ENCODE results near the gene CCL23.
"Not testable (repeated sequence)": the region's sequence is repeated elsewhere in the genome, so short reads cannot be mapped to it uniquely, and the experiment has no call there.

CCL23 gene

GRCh38 chr17:36034127-36034526 lies 16.4 kb upstream of the CCL23 start:
- Histone ChIP-seq H3K36me3 (no peaks in the 10 kb centered on the region), H3K9me3 (ENCODE audit: severe bottlenecking) (no peaks in the 10 kb centered on the region), H3K27ac (no peak overlapping the region), H3K4me3 (ENCODE audit: low read depth, low read length) (no peak overlapping the region), H3K27me3 (ENCODE audit: insufficient read depth, low read depth, severe bottlenecking) (no peaks in the 10 kb centered on the region)
- no peak for TF ChIP-seq CTCF (IDR thresholded peaks at IDR 0.05; ENCODE audit: low read depth, low read length)
- DNase-seq: no peak

- Histone ChIP-seq H3K9me3 (ENCODE audit: severe bottlenecking) (no peaks in the 10 kb centered on the region), H3K36me3 (no peaks in the 10 kb centered on the region), H3K4me3 (ENCODE audit: low read depth, low read length) (no peak overlapping the region), H3K27me3 (ENCODE audit: insufficient read depth, low read depth, severe bottlenecking) (no peaks in the 10 kb centered on the region), H3K27ac (no peak overlapping the region)
- no peak for DNase-seq
- no peak for TF ChIP-seq CTCF (IDR thresholded peaks at IDR 0.05; ENCODE audit: low read depth, low read length)
These were observed 13.2 kb upstream of the CCL23 start for GRCh38 chr17:36030956-36031355.

DNA sequence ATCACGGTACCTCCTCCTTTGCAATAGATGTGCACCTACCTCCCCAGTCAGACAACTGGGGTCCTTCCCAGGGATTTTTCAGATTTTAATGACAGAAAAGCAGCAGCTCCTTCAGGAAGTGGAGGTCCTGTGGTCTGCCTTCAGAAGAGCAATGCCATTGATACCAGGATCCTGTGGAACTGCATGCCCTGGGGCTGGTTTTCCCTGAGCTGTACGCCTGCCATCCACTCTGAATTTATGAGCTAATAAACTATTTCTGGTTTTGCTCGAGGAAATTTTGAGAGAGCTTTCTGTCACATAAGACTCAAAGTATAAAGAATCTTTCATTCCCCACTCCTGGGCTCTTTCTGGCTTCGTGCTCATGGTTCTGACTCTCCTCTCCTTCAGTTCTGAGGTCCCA lies 10.0 kb upstream of the CCL23 start:
- DNase-seq: no peak

DNA sequence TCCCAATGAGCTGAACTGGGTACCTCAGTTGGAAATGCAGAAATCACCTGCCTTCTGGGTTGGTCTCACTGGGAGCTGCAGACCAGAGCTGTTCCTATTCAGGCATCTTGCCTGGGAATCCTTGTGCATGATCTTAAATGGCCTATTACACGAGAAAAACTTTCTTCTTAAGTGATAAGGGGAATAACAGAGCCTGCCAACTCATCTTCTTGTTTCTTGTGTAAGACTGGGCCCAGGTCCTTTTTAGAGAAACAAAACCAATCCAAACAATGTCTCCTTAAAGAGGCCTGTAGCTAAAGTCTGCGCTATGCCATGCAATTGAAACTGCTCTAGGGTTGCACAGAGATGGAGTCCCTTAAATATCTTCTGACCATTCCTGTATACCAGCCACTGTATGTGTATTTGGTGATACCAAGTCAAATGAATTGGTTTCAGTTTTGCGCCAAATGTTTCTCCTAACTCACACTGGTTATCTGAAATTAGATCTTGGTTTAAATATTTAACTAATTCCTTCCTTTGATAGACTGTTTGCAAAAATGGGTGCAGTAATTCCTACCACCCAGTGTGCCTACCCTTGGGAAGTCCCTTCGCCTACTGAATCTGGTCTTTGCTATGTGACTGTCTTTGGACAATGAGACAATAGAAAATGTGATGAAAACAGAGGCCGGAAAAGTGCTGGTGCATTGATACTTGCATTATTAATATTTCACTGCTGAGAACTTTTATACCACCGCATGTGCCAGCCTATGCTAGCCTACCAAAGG lies 6.5 kb upstream of the CCL23 start:
- no peak for TF ChIP-seq CTCF (IDR thresholded peaks at IDR 0.05; ENCODE audit: low read depth, low read length)
- DNase-seq: no peak
- Histone ChIP-seq H3K4me3 (ENCODE audit: low read depth, low read length) (no peak overlapping the region), H3K9me3 (ENCODE audit: severe bottlenecking) (peaks cover 4% of the 10 kb centered on the region), H3K36me3 (no peaks in the 10 kb centered on the region), H3K27ac (no peak overlapping the region), H3K27me3 (ENCODE audit: insufficient read depth, low read depth, severe bottlenecking) (no peaks in the 10 kb centered on the region)

More for the DNA sequence above, 10.0 kb upstream of the CCL23 start:
- peaks cover 3% of the 10 kb centered on the region for H3K9me3 ChIP-seq (ENCODE audit: severe bottlenecking)
- no peak overlapping the region for H3K27ac ChIP-seq
- H3K4me3 ChIP-seq (ENCODE audit: low read depth, low read length): no peak overlapping the region
- TF ChIP-seq CTCF (IDR thresholded peaks at IDR 0.05; ENCODE audit: low read depth, low read length): no peak
- H3K27me3 ChIP-seq (ENCODE audit: insufficient read depth, low read depth, severe bottlenecking): no peaks in the 10 kb centered on the region
- no peaks in the 10 kb centered on the region for H3K36me3 ChIP-seq

GRCh38 chr17:36019423-36019822 lies 1.7 kb upstream of the CCL23 start:
- DNase-seq: no peak
- no peak overlapping the region for H3K4me3 ChIP-seq (ENCODE audit: low read depth, low read length)
- peaks cover 4% of the 10 kb centered on the region for H3K9me3 ChIP-seq (ENCODE audit: severe bottlenecking)
- no peak overlapping the region for H3K27ac ChIP-seq
- no peaks in the 10 kb centered on the region for H3K36me3 ChIP-seq
- no peak for TF ChIP-seq CTCF (IDR thresholded peaks at IDR 0.05; ENCODE audit: low read depth, low read length)
- no peaks in the 10 kb centered on the region for H3K27me3 ChIP-seq (ENCODE audit: insufficient read depth, low read depth, severe bottlenecking)

GRCh38 chr17:36016555-36016954 lies 1.2 kb downstream of the CCL23 start:
- no peaks in the 10 kb centered on the region for H3K27me3 ChIP-seq (ENCODE audit: insufficient read depth, low read depth, severe bottlenecking)
- no peaks in the 10 kb centered on the region for H3K36me3 ChIP-seq
- no peak overlapping the region for H3K27ac ChIP-seq
- peaks cover 9% of the 10 kb centered on the region for H3K9me3 ChIP-seq (ENCODE audit: severe bottlenecking)
- H3K4me3 ChIP-seq (ENCODE audit: low read depth, low read length): no peak overlapping the region
- TF ChIP-seq CTCF (IDR thresholded peaks at IDR 0.05; ENCODE audit: low read depth, low read length): no peak
- no peak for DNase-seq

GRCh38 chr17:36015895-36016294 lies 1.9 kb downstream of the CCL23 start:
- H3K4me3 ChIP-seq (ENCODE audit: low read depth, low read length); H3K36me3 ChIP-seq; H3K27ac ChIP-seq; H3K9me3 ChIP-seq (ENCODE audit: severe bottlenecking); H3K27me3 ChIP-seq (ENCODE audit: insufficient read depth, low read depth, severe bottlenecking); DNase-seq: not testable (repeated sequence)

Data from WERI-Rb-1 (cell line).